ENCODE results near the gene LIN54.
"Not testable (repeated sequence)": the region's sequence is repeated elsewhere in the genome, so short reads cannot be mapped to it uniquely, and the experiment has no call there.

LIN54 gene

DNA sequence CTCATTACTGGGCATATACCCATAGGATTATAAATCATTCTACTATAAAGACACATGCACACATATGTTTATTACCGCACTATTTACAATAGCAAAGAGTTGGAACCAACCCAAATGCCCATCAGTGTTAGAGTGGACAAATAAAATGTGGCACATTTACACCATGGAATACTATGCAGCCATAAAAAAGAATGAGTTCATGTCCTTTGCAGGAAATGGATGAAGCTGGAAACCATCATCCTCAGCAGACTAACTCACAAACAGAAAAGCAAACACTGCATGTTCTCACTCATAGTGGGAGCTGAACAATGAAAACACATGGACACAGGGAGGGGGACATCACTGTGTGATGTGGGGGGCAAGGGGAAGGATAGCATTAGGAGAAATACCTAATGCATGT lies 13.0 kb upstream of the LIN54 start:
- CTCF ChIA-PET, H3K4me1 Mint-ChIP-seq, H3K36me3 Mint-ChIP-seq, H3K27ac Mint-ChIP-seq, H3K4me3 Mint-ChIP-seq, DNase-seq: not testable (repeated sequence)
- Mint-ChIP-seq H3K9me3 (peaks cover 12% of the 10 kb centered on the region), H3K27me3 (peaks cover 26% of the 10 kb centered on the region)

- CTCF ChIA-PET, result no interaction called here
- peaks cover 12% of the 10 kb centered on the region for H3K9me3 Mint-ChIP-seq
- peaks cover 7% of the 10 kb centered on the region for H3K4me1 Mint-ChIP-seq
- no peak for DNase-seq
- H3K27me3 Mint-ChIP-seq, result peaks cover 23% of the 10 kb centered on the region
- peaks cover 2% of the 10 kb centered on the region for H3K36me3 Mint-ChIP-seq
- H3K27ac Mint-ChIP-seq, result no peak overlapping the region
- no peak overlapping the region for H3K4me3 Mint-ChIP-seq
Measured at GRCh38 chr4:83022724-83023450, 12.3 kb upstream of the LIN54 start.

DNA sequence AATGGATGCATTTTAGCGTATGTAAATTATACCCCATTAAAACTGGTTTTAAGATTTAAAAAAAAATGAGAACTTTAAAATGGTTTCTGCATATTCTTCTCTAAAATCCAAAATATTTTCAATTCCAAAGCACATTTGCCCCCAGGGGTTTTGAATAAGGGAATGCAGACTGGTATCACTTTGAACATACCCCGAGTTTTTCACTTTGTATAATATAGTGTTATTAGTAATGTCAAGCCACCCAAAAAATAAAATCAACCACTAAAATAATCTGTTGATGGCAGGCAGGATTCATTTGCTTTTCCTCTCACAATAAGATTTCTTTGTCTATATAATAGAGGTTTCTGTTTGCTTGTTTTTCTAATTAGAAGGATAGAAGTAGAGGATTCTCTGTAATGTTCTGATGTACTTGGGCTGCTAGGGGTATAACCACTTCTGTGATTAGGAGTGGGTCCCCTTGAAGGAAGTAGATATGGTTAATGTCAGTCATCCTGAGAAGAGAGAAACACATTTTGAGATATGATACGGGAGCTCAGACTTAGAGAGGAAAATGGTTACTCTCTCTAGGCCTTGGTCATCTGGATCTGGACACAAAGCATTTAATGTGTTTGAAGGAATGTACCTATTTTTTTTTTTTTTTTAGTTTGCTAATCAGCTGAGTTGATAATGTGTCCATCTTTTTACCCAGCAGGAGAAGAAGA lies 9.3 kb upstream of the LIN54 start:
- peaks cover 7% of the 10 kb centered on the region for H3K27me3 Mint-ChIP-seq
- H3K36me3 Mint-ChIP-seq, result peaks cover 1% of the 10 kb centered on the region
- no peak overlapping the region for H3K4me3 Mint-ChIP-seq
- DNase-seq, result no peak
- peaks cover 6% of the 10 kb centered on the region for H3K9me3 Mint-ChIP-seq
- CTCF ChIA-PET, result no interaction called here
- H3K4me1 Mint-ChIP-seq, result peaks cover 7% of the 10 kb centered on the region
- H3K27ac Mint-ChIP-seq, result no peak overlapping the region

- peaks cover 37% of the 10 kb centered on the region for H3K4me1 Mint-ChIP-seq
- H3K27me3 Mint-ChIP-seq, result no peaks in the 10 kb centered on the region
- peaks cover 6% of the 10 kb centered on the region for H3K36me3 Mint-ChIP-seq
- peak overlapping the region; percentile 91 for H3K4me3 Mint-ChIP-seq
- H3K27ac Mint-ChIP-seq, result peak overlapping the region; percentile 33
- H3K9me3 Mint-ChIP-seq, result no peaks in the 10 kb centered on the region
- CTCF ChIA-PET, result no interaction called here
- no peak for DNase-seq
Measured at GRCh38 chr4:83013902-83014301, 3.3 kb upstream of the LIN54 start.

- Mint-ChIP-seq H3K36me3 (peaks cover 6% of the 10 kb centered on the region), H3K27me3 (no peaks in the 10 kb centered on the region), H3K4me3 (peak overlapping the region; percentile 91), H3K4me1 (peaks cover 39% of the 10 kb centered on the region), H3K9me3 (no peaks in the 10 kb centered on the region), H3K27ac (peak overlapping the region; percentile 94)
- DNase-seq, result no peak
- CTCF ChIA-PET, result interaction anchor here (0.8 to 1.1 kb wide), 2 partner anchors 22 to 268 kb away, joined by 3 to 5 read pairs; partner anchors contain the start of gene COPS4
Measured at GRCh38 chr4:83013420-83013867, 2.8 kb upstream of the LIN54 start.

- Mint-ChIP-seq H3K9me3 (no peaks in the 10 kb centered on the region), H3K4me3 (peak overlapping the region; percentile 91), H3K4me1 (peaks cover 43% of the 10 kb centered on the region), H3K27ac (peak overlapping the region; percentile 94), H3K27me3 (no peaks in the 10 kb centered on the region), H3K36me3 (peaks cover 6% of the 10 kb centered on the region)
- DNase-seq, result peak; percentile 97
- CTCF ChIA-PET, result interaction anchor here (0.8 to 1.1 kb wide), 2 partner anchors 22 to 268 kb away, joined by 3 to 5 read pairs; partner anchors contain the start of gene COPS4
Measured at GRCh38 chr4:83012687-83013419, 2.2 kb upstream of the LIN54 start.

- Mint-ChIP-seq H3K27ac (peak overlapping the region; percentile 93), H3K36me3 (peaks cover 6% of the 10 kb centered on the region), H3K4me3 (peak overlapping the region; percentile 90), H3K27me3 (no peaks in the 10 kb centered on the region), H3K9me3 (no peaks in the 10 kb centered on the region), H3K4me1 (peaks cover 49% of the 10 kb centered on the region)
- CTCF ChIA-PET, result interaction anchor here (0.7 to 1.5 kb wide), 4 partner anchors 23 to 269 kb away, joined by 3 to 4 read pairs (median 4); partner anchors contain the start of gene COPS4
- peak; percentile 44 for DNase-seq
Measured at GRCh38 chr4:83012200-83012686, 1.6 kb upstream of the LIN54 start.

GRCh38 chr4:83011689-83012199 lies 1.1 kb upstream of the LIN54 start:
- Mint-ChIP-seq H3K27me3 (no peaks in the 10 kb centered on the region), H3K27ac (peak overlapping the region; percentile 93), H3K4me3 (peak overlapping the region; percentile 90), H3K9me3 (no peaks in the 10 kb centered on the region), H3K36me3 (peaks cover 7% of the 10 kb centered on the region), H3K4me1 (peaks cover 51% of the 10 kb centered on the region)
- CTCF ChIA-PET, result interaction anchor here (0.6 to 2.1 kb wide), 5 partner anchors 23 to 867 kb away, joined by 3 to 4 read pairs (median 4); partner anchors contain the start of gene COPS4
- no peak for DNase-seq

- Mint-ChIP-seq H3K4me3 (peak overlapping the region; percentile 90), H3K27ac (peak overlapping the region; percentile 93), H3K9me3 (no peaks in the 10 kb centered on the region), H3K36me3 (peaks cover 15% of the 10 kb centered on the region), H3K4me1 (peaks cover 59% of the 10 kb centered on the region), H3K27me3 (no peaks in the 10 kb centered on the region)
- CTCF ChIA-PET, result interaction anchor here (1.0 to 2.1 kb wide), 3 partner anchors 26 to 243 kb away, joined by 3 to 5 read pairs (median 4); no protein-coding TSS in a partner anchor
- DNase-seq, result no peak
Measured at GRCh38 chr4:83010111-83010521, 507 bp downstream of the LIN54 start.

DNA sequence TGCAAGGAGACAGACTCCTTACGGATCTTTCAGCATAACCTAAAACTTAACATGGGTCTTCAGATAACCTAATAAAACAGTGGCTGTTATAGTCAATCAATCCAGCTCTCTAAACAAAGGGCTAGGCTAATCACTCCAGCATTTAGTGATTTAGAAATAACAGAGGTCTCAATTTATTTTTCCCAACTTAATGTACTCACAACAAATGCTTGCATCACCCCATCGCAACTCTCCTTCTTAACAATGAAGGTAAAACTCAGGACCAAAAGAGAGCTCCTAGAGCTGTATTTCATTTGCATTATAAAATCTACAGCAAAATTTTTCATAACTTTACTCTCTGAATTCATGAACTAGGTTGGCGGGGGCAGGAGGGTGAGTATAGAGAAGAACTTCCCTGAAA lies 1.1 kb downstream of the LIN54 start:
- peaks cover 17% of the 10 kb centered on the region for H3K36me3 Mint-ChIP-seq
- H3K27ac Mint-ChIP-seq, result peak overlapping the region; percentile 93
- DNase-seq, result no peak

GRCh38 chr4:83003044-83003791 lies 7.4 kb downstream of the LIN54 start:
- H3K4me3 Mint-ChIP-seq, DNase-seq, H3K9me3 Mint-ChIP-seq, CTCF ChIA-PET, H3K27me3 Mint-ChIP-seq, H3K27ac Mint-ChIP-seq: not testable (repeated sequence)
- Mint-ChIP-seq H3K4me1 (peaks cover 32% of the 10 kb centered on the region), H3K36me3 (peaks cover 21% of the 10 kb centered on the region)

More for the DNA sequence above, 1.1 kb downstream of the LIN54 start:
- H3K9me3 Mint-ChIP-seq, result no peaks in the 10 kb centered on the region
- no peaks in the 10 kb centered on the region for H3K27me3 Mint-ChIP-seq
- peaks cover 59% of the 10 kb centered on the region for H3K4me1 Mint-ChIP-seq
- peak overlapping the region; percentile 90 for H3K4me3 Mint-ChIP-seq
- CTCF ChIA-PET, result interaction anchor here (1.0 to 1.2 kb wide), 2 partner anchors 27 to 244 kb away, joined by 3 to 5 read pairs; no protein-coding TSS in a partner anchor

DNA sequence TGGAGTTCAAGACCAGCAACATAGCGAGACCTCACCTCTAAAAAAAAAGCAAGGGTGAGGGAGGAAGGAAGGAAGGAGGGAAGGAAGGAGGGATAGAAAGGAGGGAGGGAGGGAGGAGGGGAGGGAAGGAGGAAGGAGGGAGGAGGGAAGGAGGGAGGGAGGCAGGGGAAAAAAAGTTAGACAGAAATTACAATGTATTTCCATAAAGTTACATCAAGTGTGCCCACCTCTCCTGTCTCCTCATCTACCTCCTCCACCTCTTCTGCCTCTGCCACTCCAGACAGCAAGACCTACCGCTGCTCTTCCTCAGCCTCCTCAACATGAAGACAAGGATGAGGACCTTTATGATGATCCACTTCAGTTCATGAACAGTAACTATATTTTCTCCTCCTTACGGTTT lies 8.3 kb downstream of the LIN54 start:
- H3K4me3 Mint-ChIP-seq, result no peak overlapping the region
- DNase-seq, result no peak
- peaks cover 22% of the 10 kb centered on the region for H3K36me3 Mint-ChIP-seq
- no peak overlapping the region for H3K27ac Mint-ChIP-seq
- peaks cover 25% of the 10 kb centered on the region for H3K4me1 Mint-ChIP-seq
- no peaks in the 10 kb centered on the region for H3K27me3 Mint-ChIP-seq
- H3K9me3 Mint-ChIP-seq, result no peaks in the 10 kb centered on the region
- CTCF ChIA-PET, result no interaction called here

DNA sequence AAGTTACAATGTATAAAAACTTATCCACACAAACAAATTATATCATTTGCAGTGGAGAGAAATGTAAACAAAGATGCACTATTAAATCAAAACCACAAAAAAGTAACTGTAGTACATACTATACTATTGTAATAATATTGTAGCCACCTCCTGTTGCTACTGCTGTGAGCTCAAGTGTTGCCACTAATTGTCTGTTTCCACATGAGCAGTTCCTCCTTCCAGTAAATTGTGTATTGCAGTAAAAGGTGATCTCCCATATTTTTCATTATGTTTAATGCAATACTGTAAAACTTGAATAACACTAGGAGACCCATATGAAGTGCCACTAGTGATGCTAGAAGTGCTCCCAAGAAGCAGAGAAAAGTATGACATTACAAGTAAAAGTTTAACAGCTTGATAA lies 11.7 kb downstream of the LIN54 start:
- CTCF ChIA-PET, result no interaction called here
- no peaks in the 10 kb centered on the region for H3K27me3 Mint-ChIP-seq
- H3K27ac Mint-ChIP-seq, result no peak overlapping the region
- no peak for DNase-seq
- H3K9me3 Mint-ChIP-seq, result no peaks in the 10 kb centered on the region
- no peak overlapping the region for H3K4me3 Mint-ChIP-seq
- peaks cover 17% of the 10 kb centered on the region for H3K4me1 Mint-ChIP-seq
- H3K36me3 Mint-ChIP-seq, result peaks cover 15% of the 10 kb centered on the region
